NCI-H146 treated with DMSO at 0.1 percent for 48 hours (cell line): ENCODE results near the gene TAGLN.

ENCODE experiments used
- DNase-seq: peaks from one replicate; lab custom pipeline; 2025; ENCODE audit not compliant: unreplicated experiment; lab: John Stamatoyannopoulos, UW

The TAGLN gene

GRCh38 chr11:117229931-117230285 lies 30.7 kb downstream of the TAGLN start:
- DNase-seq = no peak

DNA sequence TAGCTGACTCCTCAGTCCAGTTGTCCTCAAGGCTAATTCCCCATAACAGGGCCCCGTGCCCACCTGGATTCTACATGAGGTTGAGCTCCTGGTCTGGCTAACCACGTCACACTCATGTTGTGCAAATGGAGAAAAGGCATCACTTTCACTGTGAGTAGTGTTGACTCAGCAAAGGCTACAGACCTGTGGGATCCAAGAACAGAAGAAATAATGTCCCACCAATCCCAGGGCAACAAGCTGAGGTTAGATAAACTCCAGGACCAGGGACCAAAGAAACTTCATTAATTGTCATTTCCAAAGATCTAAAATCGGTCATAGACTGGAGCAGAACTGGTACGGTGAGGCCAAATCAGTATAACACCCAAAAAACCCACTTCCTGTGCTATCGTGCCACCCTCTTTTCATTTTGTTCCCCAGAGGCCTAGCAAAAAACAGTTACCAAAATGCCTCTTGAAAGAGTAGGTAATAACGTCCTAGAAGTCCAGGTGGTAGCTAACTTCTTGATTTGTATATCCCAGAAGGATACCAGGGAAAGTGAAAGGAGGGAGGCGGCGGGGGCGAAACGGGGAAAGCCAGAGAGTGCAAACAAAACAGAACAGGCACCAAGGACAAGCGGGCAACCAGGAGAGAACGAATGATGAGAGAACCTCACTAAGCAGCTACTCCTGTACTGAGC lies 31.3 kb downstream of the TAGLN start:
- DNase-seq = no peak

GRCh38 chr11:117230999-117231841 lies 32.0 kb downstream of the TAGLN start:
- no peak for DNase-seq

- no peak for DNase-seq
These were observed 32.6 kb downstream of the TAGLN start, which contains the start of gene PCSK7 for GRCh38 chr11:117231842-117232091. TSS of gene PCSK7 (minus strand) at chr11:117232073. CDS start at chr11:117229844, 2,229 bp downstream.

DNA sequence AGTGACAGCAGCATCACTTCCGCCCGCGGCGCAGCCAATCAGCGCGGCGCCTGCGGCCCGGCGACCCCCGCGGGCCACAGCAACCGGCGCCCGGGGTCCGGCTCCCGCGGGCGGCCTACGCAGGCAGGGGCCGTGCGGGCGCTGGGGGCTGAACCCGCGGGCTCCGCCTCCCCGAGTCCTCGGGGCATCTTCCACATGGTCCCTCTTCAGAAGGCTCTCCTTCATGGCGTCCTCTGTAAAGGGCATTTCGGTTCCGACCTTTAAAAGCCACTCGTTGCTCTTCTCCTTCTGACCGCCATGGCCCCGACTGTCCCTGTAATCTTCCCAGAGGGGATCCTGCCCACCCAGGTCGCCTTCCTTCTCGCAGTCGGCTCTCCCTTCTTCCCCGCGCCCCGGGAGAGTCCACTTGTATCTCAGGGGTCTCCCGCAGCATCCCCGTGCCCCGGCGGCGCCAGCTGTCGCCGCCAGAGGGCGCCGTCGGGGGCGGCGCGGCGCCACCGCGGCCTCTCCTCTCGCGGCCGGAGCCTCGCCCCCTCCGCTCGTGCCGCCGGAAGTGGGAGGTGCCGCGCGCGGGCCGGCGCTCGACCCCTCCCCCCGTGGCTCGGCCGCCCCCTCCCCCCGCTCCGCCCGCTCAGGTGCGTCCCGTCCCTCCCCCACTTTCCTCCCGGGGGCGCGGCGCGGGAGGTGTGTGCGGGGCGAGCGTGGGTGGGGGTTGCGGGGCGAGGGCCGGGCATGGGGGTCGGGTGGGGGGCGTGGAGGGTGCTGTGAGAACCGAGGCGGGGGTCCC lies 33.1 kb downstream of the TAGLN start, which contains the start of gene RNF214:
RNF214 (plus strand) TSS at position 580 of the 787 bp plus-strand sequence. CDS start 1,602 bp downstream, outside the sequence.
- peak; percentile 53 for DNase-seq

- DNase-seq = no peak
These were observed 33.8 kb downstream of the TAGLN start for GRCh38 chr11:117232911-117233409.

DNA sequence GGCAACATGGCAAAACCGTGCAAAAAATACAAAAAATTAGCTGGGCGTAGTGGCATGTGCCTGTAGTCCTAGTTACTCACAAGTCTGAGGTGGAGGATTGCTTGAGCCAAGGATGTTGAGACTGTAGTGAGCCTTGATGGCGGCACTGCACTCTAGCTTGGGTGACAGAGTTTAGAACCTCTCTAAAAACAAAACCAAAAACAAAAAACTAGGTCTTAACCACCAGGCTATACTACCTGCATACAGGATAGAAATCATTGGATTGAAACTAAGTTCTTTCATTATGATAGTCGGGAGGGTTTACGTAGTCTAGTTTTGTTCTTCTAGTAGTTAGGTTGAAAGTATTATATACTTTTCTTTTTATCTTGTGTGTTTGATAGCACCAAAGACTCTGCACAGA lies 39.1 kb downstream of the TAGLN start:
- DNase-seq = no peak

DNA sequence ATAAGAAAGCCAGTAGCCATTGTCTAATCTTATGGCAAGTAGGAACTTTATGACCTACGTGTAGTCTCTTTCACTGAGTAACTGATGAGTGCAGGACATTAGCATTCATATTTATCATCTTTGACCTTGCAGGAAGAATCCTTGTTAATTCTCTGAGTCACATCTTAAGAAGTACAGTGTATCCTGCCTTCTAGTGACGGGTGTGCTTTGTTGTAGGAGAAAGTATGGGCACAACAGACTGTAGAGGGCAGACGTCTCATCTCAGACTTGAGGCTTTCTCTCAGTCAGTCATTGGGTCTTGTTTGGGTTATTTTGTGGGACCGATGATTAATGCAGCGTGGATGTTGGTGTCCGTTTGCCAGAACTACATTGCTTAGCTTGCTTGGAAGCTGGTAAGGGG lies 40.1 kb downstream of the TAGLN start:
- no peak for DNase-seq

- no peak for DNase-seq
These were observed 49.2 kb downstream of the TAGLN start for GRCh38 chr11:117248341-117248740.

- no peak for DNase-seq
These were observed 50.4 kb downstream of the TAGLN start for GRCh38 chr11:117249571-117249970.

GRCh38 chr11:117251506-117251905 lies 52.3 kb downstream of the TAGLN start:
- no peak for DNase-seq

- DNase-seq = no peak
These were observed 56.8 kb downstream of the TAGLN start for GRCh38 chr11:117255966-117256365.

GRCh38 chr11:117256573-117256972 lies 57.4 kb downstream of the TAGLN start:
- DNase-seq = no peak
